HG02970 (cell line): Measurements from ENCODE around the gene COL4A6.

Experiments used
- ATAC-seq: cut with Tn5 transposase; IDR thresholded peaks from one replicate; pipeline ENCODE4 v1.9.1; 2021; ENCODE audit warnings: mild to moderate bottlenecking, moderate library complexity, moderate number of reproducible peaks; ENCODE audit not compliant: unreplicated experiment, low FRiP score

COL4A6 gene

GRCh38 chrX:108121291-108121690 lies 316.9 kb downstream of the COL4A6 start:
- no peak for ATAC-seq

- no peak for ATAC-seq
Observed at GRCh38 chrX:108117988-108118387, 320.2 kb downstream of the COL4A6 start.

- no peak for ATAC-seq
Observed at GRCh38 chrX:108114541-108114940, 323.7 kb downstream of the COL4A6 start.
